ENCODE measurements around the gene GNAQ. TPM values are rescaled to one million over a fixed set of nuclear protein-coding genes. Genes with fewer than 3 reads are reported as not detected.

The GNAQ gene
- total RNA-seq, 1 experiment from 2014 or later = 48.6 TPM

DNA sequence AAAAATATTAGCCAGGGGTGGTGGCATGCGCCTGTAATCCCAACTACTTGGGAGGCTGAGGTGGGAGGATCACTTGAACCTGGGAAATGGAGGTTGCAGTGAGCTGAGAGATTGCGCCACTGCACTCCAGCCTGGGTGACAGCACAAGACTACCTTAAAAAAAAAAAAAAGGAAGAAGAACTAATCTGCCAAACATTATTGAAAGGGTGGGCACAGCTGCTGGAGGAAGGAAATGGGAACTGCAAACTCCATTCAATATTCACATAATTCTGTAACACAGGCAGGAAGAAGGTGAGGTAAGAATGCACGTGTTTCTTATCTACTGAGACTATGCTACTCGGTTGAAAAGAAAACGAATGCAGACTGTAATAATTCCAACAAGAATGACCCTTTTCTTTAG is 262.4 kb downstream of the GNAQ start:
- Histone ChIP-seq H3K23me2 (ENCODE audit: insufficient read length, low read depth, low read length, poor library complexity, severe bottlenecking) (no peaks in the 10 kb centered on the region), H2BK12ac (ENCODE audit: insufficient read length, low read depth, low read length) (no peak overlapping the region), H2AK5ac (ENCODE audit: insufficient read length, low read length) (no peak overlapping the region), H3K79me1 (ENCODE audit: insufficient read depth, low read depth, low read length, poor library complexity, severe bottlenecking) (no peaks in the 10 kb centered on the region), H3K9me3 (ENCODE audit: control insufficient read depth, low read depth, low read length) (no peaks in the 10 kb centered on the region), H3K4me2 (ENCODE audit: insufficient read depth, insufficient read length, low read length) (no peak overlapping the region), H4K91ac (ENCODE audit: insufficient read length, low read depth, low read length) (no peak overlapping the region), H3K56ac (ENCODE audit: insufficient read length, low read depth, low read length) (no peak overlapping the region), H4K20me1 (ENCODE audit: control insufficient read depth, insufficient read depth, insufficient read length) (no peaks in the 10 kb centered on the region), H4K5ac (ENCODE audit: insufficient read length, low read depth, low read length) (no peak overlapping the region), H3K14ac (ENCODE audit: insufficient read depth, low read length) (no peak overlapping the region), H2BK20ac (ENCODE audit: low read depth, low read length, poor library complexity, severe bottlenecking) (no peak overlapping the region), H3T11ph (ENCODE audit: low read length) (no peak overlapping the region), H3K4ac (ENCODE audit: low read depth, low read length) (no peak overlapping the region), H3K4me1 (ENCODE audit: insufficient read depth, low read length) (no peaks in the 10 kb centered on the region), H3K18ac (ENCODE audit: insufficient read length, low read depth, low read length) (no peak overlapping the region), H3K9ac (ENCODE audit: extremely low read depth, insufficient read length, low read length) (no peak overlapping the region), H2BK120ac (ENCODE audit: low read depth, low read length, poor library complexity, severe bottlenecking) (no peak overlapping the region), H3K23ac (ENCODE audit: insufficient read length, low read depth, low read length) (no peak overlapping the region), H3K79me2 (ENCODE audit: insufficient read depth, low read length) (no peaks in the 10 kb centered on the region), H2BK5ac (ENCODE audit: insufficient read length, low read length) (no peak overlapping the region), H3K27me3 (ENCODE audit: insufficient read depth, low read length) (no peaks in the 10 kb centered on the region), H2BK15ac (ENCODE audit: low read depth, low read length) (no peak overlapping the region), H3K27ac (ENCODE audit: insufficient read length, low read depth, low read length) (no peak overlapping the region), H2AFZ (ENCODE audit: low read length) (no peak overlapping the region), H4K8ac (replicated peaks; ENCODE audit: insufficient read length, low read depth, low read length) (no peak overlapping the region)
- Mint-ChIP-seq H3K36me3 (ENCODE audit: insufficient read depth in 1 of 3, low read depth in 3 of 3) (peaks cover 4 to 12% (median 6%) of the 10 kb centered on the region in 3 experiments; a peak in 5 of 7 replicates), H3K27me3 (ENCODE audit: low read depth) (no peaks in the 10 kb centered on the region), H3K4me3 (no peak overlapping the region), H3K4me1 (no peaks in the 10 kb centered on the region), H3K27ac (no peak overlapping the region), H3K9me3 (peaks cover 0 to 3% of the 10 kb centered on the region in 2 experiments; a peak in 1 of 5 replicates)
- no CpG with 5 or more reads among the region's 5 CpGs for WGBS (ENCODE audit: extremely low coverage, insufficient read length, low lambda C conversion rate)
- no peak for DNase-seq
- TF ChIP-seq, protein P1, sequence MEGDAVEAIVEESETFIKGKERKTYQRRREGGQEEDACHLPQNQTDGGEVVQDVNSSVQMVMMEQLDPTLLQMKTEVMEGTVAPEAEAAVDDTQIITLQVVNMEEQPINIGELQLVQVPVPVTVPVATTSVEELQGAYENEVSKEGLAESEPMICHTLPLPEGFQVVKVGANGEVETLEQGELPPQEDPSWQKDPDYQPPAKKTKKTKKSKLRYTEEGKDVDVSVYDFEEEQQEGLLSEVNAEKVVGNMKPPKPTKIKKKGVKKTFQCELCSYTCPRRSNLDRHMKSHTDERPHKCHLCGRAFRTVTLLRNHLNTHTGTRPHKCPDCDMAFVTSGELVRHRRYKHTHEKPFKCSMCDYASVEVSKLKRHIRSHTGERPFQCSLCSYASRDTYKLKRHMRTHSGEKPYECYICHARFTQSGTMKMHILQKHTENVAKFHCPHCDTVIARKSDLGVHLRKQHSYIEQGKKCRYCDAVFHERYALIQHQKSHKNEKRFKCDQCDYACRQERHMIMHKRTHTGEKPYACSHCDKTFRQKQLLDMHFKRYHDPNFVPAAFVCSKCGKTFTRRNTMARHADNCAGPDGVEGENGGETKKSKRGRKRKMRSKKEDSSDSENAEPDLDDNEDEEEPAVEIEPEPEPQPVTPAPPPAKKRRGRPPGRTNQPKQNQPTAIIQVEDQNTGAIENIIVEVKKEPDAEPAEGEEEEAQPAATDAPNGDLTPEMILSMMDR (conservative IDR thresholded peaks at IDR 0.05) = no peak
